Measurements from ENCODE around the gene TENM3.

TENM3 gene

DNA sequence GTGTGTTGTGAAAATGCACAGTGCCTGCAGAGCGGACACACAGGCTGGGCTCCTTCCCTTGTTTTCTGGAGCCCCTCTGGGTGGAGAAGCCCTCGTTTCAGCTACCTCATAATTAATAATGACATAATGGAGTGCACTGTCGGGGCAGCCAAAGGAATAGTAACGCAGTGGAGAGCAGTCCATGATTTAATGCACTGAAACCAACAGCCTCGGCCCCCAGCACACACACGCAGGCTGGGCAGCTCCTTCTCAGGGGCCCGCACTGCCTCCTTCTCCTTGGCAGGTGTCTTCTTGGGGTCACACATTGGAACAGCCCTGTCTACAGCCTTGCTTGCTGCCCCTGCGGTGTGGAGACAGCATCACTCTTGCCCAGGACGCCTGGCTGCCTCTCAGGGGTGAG, 584.8 kb downstream of the TENM3 start:
- DNase-seq = no peak

DNA sequence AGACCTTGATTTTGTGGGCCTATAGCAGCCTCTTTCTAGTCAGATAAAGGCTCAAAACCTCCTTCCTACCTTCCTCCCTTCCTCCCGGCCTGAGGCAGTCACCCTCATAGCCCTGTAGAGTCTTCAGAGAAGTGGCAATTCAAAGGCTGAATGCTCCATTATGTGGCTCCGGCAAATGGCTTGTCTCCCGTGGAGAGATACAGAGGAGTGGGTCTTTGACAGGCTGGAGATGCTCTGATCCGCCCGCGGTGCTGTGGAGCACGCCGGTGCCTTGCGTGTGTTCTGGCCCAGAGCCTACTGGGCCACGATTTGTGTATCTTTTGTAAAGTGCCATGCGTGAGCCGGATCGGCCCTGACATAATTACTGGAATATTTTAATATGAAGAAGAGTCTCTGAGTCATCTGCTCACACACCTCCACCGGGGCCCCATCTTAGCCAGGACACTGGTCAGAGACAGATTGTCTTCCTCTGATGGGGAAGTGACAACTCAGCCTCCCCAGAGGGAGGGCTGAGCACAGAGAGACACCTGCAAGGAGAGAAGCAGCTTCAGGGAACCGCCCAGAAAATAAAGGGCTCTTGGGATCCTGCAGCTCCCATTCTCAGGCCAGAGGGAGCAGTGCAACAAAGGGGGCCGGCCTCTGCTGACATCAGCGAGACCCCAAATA, 585.3 kb downstream of the TENM3 start:
- DNase-seq = no peak

GRCh38 chr4:182829196-182829595, 586.0 kb downstream of the TENM3 start:
- DNase-seq = no peak

DNA sequence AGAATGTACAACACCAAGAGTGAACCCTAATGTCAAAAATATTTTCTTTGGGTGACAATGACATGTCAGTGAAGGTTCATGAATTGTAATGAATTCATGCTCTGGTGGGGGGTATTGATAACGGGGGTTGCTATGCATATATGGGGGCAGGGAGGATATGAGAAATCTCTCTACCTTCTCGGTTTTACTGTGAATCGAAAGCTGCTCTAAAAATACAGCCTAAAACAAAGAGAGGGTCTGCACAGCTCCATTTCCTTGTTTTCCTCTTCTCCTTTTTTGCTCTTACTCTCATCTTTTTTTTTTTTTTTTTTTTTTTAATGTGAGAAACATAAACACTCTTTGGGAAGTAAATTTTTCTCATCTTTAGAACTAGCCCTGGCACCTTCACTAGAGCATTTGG, 588.2 kb downstream of the TENM3 start:
- no peak for DNase-seq

- DNase-seq = no peak
These were observed 589.3 kb downstream of the TENM3 start for GRCh38 chr4:182832352-182833120.

DNA sequence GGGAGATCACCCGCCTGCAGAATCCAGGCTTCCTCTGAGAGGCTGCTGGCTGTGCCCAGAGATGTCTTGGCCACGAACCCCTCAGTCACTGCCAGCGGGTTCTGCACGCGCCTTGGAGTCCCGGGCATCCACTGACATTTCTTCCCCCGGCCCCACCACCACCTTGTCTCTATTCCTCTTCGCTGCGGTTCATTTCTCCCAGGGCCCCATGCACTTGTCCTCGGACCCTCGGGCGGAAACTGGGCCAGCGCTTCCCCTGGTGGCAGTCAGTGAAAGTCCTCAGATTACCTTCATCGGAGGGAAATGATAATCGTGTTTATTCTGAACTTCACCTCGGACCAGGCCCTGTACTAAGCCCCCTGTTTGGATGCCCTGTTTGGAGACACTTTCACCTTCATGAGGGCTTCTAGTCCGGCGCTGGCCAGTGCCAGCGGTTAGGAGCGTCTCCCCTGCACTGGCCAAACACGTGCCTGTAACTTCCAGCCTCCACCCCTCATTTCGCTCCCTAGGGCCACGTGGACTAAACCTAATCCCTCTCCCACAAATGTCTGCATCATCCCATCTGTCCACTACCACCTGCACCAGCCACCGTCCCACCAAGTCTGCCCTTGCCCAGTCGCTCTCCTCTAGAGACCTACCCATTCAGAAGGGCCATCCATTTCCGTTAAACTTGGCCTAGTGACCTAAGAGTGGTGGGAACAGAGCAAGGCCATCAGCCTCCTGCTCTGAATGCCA, 592.0 kb downstream of the TENM3 start:
- DNase-seq = peak; percentile 20

DNA sequence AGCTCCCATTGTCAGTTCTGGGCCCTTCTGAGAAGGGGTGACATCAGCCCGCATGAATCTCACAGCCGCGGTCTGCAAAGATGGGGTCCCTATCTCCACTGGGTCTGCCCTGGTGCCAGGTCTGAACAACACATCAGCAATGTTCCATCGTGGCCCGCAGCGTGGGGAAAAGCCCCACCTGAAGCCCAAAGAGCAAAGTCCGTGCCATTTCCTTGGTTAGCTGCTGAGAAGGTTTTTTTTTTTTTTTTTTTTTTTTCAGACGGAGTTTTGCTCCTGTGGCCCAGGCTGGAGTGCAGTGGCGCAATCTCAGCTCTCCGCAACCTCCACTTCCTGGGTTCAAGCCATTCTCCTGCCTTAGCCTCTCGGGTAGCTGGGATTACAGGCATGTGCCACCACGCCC, 594.6 kb downstream of the TENM3 start:
- no peak for DNase-seq

- DNase-seq = no peak
These were observed 595.3 kb downstream of the TENM3 start for GRCh38 chr4:182838535-182838934.

- DNase-seq = no peak
These were observed 596.1 kb downstream of the TENM3 start for GRCh38 chr4:182839256-182839655.

- DNase-seq = no peak
These were observed 596.9 kb downstream of the TENM3 start for GRCh38 chr4:182840108-182840507.

- DNase-seq = no peak
These were observed 599.0 kb downstream of the TENM3 start for GRCh38 chr4:182842104-182842600.

- DNase-seq = no peak
These were observed 599.7 kb downstream of the TENM3 start for GRCh38 chr4:182842759-182843390.

- DNase-seq = no peak
These were observed 600.7 kb downstream of the TENM3 start for GRCh38 chr4:182843808-182844325.

- DNase-seq = no peak
These were observed 602.4 kb downstream of the TENM3 start for GRCh38 chr4:182845618-182846017.

DNA sequence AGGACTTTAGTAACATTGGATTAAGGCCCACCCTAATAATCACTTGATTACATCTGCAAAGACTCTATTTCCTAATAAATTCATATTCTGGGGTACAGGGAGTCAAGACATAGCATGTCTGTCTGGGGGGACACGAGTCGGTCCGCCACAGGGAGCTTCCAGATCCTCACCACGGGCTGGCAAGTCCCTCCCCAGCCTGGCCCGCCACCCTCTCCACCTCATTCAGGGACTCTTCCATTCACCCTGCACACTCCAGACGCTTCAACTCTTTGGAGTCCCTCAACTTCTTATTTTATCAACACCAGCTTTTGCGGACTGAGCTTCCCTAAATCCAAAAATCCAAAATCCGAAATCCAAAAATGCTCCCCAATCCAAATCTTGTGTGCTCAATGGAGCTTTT, 602.8 kb downstream of the TENM3 start:
- DNase-seq = no peak

DNA sequence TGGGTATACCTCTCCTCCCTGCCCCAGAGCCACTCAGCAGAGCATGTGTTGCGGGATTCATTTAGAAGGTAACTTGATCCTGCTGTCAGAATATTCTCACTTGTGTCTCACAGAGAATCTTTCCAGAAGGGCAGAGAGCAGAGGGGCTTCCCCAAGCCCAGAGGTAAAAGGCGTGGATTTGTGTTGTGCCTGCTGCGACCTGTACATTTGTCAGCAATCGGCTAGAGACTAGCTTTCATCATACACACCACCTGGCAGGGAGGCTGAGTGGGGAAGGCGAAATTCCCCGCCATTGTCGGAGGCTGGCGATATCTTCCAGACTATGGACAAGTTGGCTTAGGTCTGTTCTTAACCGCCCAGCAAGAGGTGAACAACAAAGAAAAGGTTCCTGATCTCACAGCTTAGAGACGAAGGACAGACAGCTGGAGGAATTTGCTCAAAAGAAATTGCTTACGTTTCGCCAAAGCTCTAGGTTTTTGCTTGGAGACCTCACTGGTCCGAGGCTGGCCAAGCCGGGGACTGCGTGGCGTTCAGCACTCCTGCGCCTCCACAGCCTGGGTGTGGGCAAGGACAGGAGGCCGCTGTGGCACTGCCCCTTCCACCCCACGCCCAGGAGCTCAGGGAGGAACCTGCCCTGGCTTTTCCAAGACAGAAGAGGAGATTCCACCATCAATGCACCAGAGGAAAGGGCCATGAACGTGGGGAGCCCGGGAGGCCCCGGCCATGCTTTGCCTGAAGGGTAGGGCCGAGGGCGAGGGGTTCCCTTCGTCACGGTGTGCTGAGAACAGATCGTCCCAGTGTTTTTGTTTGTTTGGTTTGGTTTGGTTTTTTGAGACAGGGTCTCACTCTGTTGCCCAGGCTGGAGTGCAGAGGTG, 604.6 kb downstream of the TENM3 start:
- DNase-seq = no peak

- DNase-seq = no peak
These were observed 605.5 kb downstream of the TENM3 start for GRCh38 chr4:182848685-182849084.

Measured in NCI-H82 (cell line).